HS-27A (cell line): Measurements from ENCODE around the gene AGL.
"Not testable (repeated sequence)": the region's sequence is repeated elsewhere in the genome, so short reads cannot be mapped to it uniquely, and the experiment has no call there.

Source experiments
- DNase-seq: peaks from one replicate; pipeline ENCODE4 v3.0.0-alpha.2; 2012; ENCODE audit warnings: low read depth, missing footprints

The AGL gene

GRCh38 chr1:99851850-99852454 lies 1.8 kb downstream of the AGL start:
- no peak for DNase-seq

- DNase-seq = no peak
Observed at GRCh38 chr1:99852648-99853047, 2.5 kb downstream of the AGL start.

- DNase-seq = no peak
Observed at GRCh38 chr1:99855914-99856450, 5.8 kb downstream of the AGL start.

- DNase-seq = not testable (repeated sequence)
Observed at GRCh38 chr1:99857041-99857440, 6.9 kb downstream of the AGL start.

GRCh38 chr1:99858286-99858685 lies 8.1 kb downstream of the AGL start:
- DNase-seq = no peak

- DNase-seq = no peak
Observed at GRCh38 chr1:99858881-99859280, 8.7 kb downstream of the AGL start.

GRCh38 chr1:99860703-99861102 lies 10.5 kb downstream of the AGL start:
- DNase-seq = no peak

GRCh38 chr1:99867682-99868081 lies 17.5 kb downstream of the AGL start:
- no peak for DNase-seq

- DNase-seq = no peak
Observed at GRCh38 chr1:99869304-99869703, 19.1 kb downstream of the AGL start.

GRCh38 chr1:99869723-99870122 lies 19.6 kb downstream of the AGL start:
- no peak for DNase-seq

GRCh38 chr1:99872063-99872462 lies 21.9 kb downstream of the AGL start:
- DNase-seq = no peak

GRCh38 chr1:99877568-99877967 lies 27.4 kb downstream of the AGL start:
- no peak for DNase-seq

- no peak for DNase-seq
Observed at GRCh38 chr1:99886179-99886578, 36.0 kb downstream of the AGL start.

GRCh38 chr1:99886841-99887240 lies 36.7 kb downstream of the AGL start:
- no peak for DNase-seq

- DNase-seq = no peak
Observed at GRCh38 chr1:99887890-99888289, 37.7 kb downstream of the AGL start.

- DNase-seq = no peak
Observed at GRCh38 chr1:99891997-99892396, 41.8 kb downstream of the AGL start.

- not testable (repeated sequence) for DNase-seq
Observed at GRCh38 chr1:99903278-99903677, 53.1 kb downstream of the AGL start.

- DNase-seq = no peak
Observed at GRCh38 chr1:99906535-99906934, 56.4 kb downstream of the AGL start.

- no peak for DNase-seq
Observed at GRCh38 chr1:99917214-99917613, 67.1 kb downstream of the AGL start.

GRCh38 chr1:99919220-99919619 lies 69.1 kb downstream of the AGL start:
- DNase-seq = no peak

- DNase-seq = no peak
Observed at GRCh38 chr1:99934801-99935200, 84.6 kb downstream of the AGL start.

GRCh38 chr1:99935534-99935933 lies 85.4 kb downstream of the AGL start:
- no peak for DNase-seq

GRCh38 chr1:99936071-99936470 lies 85.9 kb downstream of the AGL start:
- no peak for DNase-seq

GRCh38 chr1:99942723-99943122 lies 92.6 kb downstream of the AGL start:
- no peak for DNase-seq
